RWPE1 (cell line): ENCODE results near the gene CST7.

Experiments used
- CTCF ChIA-PET: fragments of 350-600 bp; sonication (Branson Sonifier 250); formaldehyde crosslinking; extraction: SDS; loops from one replicate; lab custom pipeline; 2021; lab: Yijun Ruan, JAX
- POLR2A ChIA-PET: fragments of 400-600 bp; formaldehyde crosslinking; extraction: SDS; loops from one replicate; lab custom pipeline; 2020; ENCODE audit warnings: antibody characterized with exemption; ENCODE audit not compliant: low non-redundant PET; lab: Yijun Ruan, JAX
- DNase-seq: peaks from one replicate; pipeline ENCODE4 v3.0.0; 2012; ENCODE audit warnings: low spot score
- H3K27ac ChIP-seq: fragments of 450-650 bp; 2 replicates; pipeline ENCODE4 v1.5.1; 2017
- CTCF ChIP-seq: fragments of 450-650 bp; conservative IDR thresholded peaks from 2 replicates; pipeline ENCODE4 v1.5.1; 2017; ENCODE audit warnings: low read depth, mild to moderate bottlenecking

Gene CST7

GRCh38 chr20:24936526-24937407 is 12.3 kb upstream of the CST7 start:
- H3K27ac ChIP-seq, result no peak overlapping the region
- no peak for DNase-seq
- CTCF ChIA-PET, result no interaction called here
- POLR2A ChIA-PET, result no interaction called here
- TF ChIP-seq CTCF, result no peak

GRCh38 chr20:24937579-24937978 is 11.5 kb upstream of the CST7 start:
- TF ChIP-seq CTCF, result no peak
- DNase-seq, result no peak
- no peak overlapping the region for H3K27ac ChIP-seq
- ChIA-PET POLR2A (interaction anchor here (0.7 kb wide), 1 partner anchor 17 kb away, joined by 3 read pairs; no protein-coding TSS in a partner anchor), CTCF (no interaction called here)

DNA sequence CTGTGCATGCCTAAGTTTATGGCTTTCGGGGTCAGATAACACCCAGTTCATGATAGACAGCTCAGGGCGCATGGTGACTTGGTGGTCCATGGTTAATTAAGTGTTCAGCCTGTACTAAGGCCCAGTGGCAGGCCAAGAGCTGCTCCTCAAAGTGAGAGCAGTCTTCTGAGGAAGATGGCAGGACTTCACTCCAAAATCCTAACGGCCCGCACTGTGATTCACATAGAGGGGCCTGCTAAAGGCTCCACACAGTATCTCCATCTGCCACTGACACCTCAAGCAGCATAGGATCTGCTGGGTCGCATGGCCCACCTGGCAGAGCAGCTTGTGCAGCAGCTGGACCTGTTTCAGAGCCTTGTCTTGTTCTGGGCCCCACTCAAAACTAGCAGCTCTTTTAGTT is 10.6 kb upstream of the CST7 start:
- DNase-seq, result no peak
- ChIA-PET POLR2A (interaction anchor here (0.7 kb wide), 1 partner anchor 16 kb away, joined by 3 read pairs; no protein-coding TSS in a partner anchor), CTCF (no interaction called here)
- no peak for TF ChIP-seq CTCF
- no peak overlapping the region for H3K27ac ChIP-seq

- H3K27ac ChIP-seq, result no peak overlapping the region
- no peak for TF ChIP-seq CTCF
- no peak for DNase-seq
- ChIA-PET CTCF (no interaction called here), POLR2A (no interaction called here)
These were observed 10.0 kb upstream of the CST7 start for GRCh38 chr20:24939036-24939435.

DNA sequence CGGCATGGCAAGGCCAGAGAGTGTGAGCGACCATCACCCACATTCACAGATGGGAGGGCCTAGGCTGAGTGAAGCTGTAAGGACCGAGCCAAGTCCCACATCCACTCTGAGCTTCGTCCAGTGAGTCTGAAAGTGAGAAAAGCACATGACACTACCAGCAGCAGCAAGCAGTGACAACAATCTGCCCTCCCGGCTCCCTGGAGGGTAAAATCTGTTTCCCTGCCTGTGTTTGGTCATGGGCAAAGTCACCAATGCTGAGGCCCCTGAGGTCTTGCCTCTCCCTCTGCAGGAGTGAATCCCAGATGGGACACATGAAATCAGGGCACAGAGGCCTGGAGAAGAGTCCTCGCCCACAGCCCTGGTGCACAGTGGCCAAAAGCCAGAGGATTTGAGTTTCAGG is 6.4 kb upstream of the CST7 start:
- no peak for DNase-seq
- ChIA-PET CTCF (interaction anchor here (0.5 kb wide), 1 partner anchor 11 kb away, joined by 3 read pairs; no protein-coding TSS in a partner anchor), POLR2A (no interaction called here)
- H3K27ac ChIP-seq, result no peak overlapping the region
- no peak for TF ChIP-seq CTCF

DNA sequence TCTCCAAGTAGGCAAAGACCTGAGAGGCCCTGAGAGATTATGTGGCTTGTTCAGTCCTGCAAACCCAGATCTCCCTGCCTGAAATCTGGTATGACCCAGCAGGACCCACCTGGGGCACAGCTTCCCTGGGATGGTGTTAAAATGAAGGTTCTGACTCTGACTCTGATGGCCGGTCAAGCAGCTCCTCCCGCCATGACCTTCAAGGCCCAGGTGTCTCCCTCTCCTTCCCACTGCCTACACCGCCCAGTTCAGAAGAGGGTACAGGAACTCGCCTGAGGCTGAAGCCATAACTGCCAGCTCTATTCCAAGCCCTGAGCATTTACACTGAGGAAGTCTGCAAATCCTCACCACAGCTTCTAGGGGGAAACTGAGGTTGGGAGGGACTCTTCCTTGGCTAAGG is 5.9 kb upstream of the CST7 start:
- ChIA-PET CTCF (interaction anchor here (0.5 kb wide), 1 partner anchor 12 kb away, joined by 3 read pairs; no protein-coding TSS in a partner anchor), POLR2A (no interaction called here)
- no peak for TF ChIP-seq CTCF

More for the DNA sequence above, 5.9 kb upstream of the CST7 start:
- no peak for DNase-seq
- H3K27ac ChIP-seq, result no peak overlapping the region
